GM18517 (cell line): ENCODE data around the gene KCNQ2.

Experiments used
- ATAC-seq: cut with Tn5 transposase; IDR thresholded peaks from one replicate; pipeline ENCODE4 v1.9.1; 2021; ENCODE audit warnings: mild to moderate bottlenecking, moderate library complexity; ENCODE audit not compliant: unreplicated experiment

KCNQ2 gene

DNA sequence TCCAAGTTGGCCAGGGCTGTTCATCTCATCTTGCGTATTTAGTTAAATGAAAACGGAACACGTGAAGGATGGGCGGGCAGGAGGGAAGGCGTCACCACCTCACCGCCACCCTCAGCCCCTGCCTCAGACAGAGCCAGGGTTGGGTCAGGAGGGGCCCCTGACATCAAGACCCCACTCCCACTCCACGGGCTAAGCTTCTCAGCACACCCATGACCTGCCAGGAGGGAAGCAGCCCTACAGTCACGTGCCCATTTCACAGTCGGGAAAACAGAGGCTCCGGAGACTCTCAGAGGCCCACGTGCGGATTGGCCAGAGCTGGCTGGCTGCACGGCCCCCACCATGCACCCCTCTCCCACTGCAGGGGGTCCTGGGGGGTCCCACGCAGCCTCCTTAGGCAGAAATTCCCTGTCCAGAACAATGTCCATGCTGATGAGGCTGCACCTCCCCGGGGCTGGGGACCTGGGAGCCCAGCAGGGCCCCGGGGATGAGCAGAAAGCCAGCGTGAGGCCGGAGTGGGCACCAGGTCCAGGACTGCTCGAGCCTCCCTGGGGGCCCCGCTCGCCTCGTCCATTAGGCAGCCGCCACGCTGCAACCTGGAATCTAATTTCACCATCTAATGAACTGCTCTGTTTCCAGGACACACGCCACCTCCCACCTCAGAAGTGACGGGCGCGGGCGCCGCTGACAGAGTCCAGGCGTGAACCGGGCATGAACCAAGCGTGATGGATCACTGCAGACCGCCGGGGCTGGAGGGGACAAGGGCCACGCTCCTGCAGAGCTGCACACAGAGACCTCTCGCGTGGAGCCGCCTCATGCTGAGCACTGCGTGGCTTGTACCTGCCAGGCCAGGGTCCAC lies 15.8 kb downstream of the KCNQ2 start:
- no peak for ATAC-seq

DNA sequence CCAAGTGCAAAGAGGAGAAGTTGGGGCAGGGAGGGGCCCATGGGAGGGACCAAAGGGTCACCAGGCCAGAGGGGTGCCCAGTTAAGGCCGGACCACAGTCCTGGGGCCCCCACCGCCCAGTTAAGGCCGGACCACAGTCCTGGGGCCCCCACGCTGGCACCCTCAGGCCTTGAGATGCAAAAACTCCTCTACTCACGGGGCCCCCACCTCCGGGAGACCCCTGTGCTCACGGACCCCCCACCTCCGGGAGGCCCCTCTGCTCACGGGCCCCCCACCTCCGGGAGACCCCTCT lies 16.9 kb downstream of the KCNQ2 start:
- no peak for ATAC-seq

DNA sequence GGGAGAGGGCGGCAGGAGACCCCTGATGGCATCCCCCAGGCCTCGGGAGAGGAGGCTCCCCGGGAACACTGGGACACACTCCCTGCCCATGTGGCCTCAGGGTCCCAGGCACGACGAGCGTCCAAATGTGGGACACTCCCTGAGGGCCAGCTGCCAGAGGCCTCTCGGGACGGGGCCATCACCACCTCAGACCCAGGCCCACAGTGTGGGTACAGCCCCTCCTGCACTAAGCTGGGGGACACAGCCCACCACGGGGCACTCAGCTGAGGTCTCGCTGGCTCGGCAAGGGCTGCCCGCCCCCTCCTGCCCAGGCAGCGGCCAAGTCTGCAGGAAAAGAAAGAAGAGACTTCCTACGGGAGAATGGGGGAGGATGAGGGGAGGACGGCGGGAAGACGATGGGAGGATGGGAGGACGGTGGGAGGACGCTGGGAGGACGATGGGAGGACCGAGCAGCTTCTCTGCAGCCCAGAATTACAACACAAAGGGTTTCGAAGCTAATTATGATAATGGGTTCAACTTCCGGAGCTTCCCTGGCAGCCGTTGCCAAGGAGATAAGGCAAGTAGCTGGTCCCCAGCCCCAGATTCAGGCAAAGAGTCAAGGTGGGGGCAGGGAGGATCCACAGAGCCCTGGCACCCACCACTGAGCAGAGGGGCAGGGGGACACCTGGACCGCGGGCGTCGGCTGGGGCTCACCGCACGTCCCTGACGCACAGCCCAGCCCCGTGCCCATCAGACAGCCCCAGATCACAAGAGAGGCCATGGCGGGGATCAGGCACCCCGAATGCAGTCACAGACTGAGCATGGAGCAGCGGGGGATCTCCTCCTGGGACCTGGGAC lies 17.5 kb downstream of the KCNQ2 start:
- ATAC-seq = no peak

DNA sequence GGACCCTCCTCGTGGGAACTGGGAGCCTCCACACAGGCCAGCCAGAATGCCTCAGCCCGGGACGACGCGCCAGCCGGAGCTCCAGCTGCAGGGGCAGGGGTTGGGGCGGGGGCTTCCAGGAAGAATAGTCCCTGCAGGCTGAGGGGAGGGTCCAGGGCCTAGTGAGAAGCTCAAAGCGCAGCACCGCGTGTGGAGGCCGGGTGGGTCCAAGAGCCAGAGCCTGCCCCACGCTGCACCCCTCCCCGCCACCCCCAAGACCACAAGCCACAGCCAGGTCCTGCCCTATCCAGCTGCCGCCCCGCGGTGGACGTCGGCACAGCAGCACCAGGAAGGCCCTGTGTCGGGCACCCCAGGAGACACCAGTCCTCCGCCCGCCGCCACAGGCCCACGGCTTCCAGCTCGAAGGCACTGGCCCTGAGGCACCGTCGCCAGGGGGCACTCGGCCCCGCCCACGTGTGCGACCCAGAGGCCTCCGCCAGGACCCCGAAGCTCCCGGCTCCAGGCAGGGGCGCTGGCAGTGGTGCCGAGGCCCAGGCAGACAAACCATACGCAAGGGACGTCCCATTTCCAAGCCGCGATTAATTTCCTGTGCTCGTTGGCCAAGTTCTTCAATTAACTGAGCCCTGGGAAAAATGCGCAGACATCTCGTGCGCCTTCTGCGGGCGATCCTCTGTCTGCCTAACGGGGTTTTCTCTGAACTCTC lies 19.5 kb downstream of the KCNQ2 start:
- no peak for ATAC-seq

DNA sequence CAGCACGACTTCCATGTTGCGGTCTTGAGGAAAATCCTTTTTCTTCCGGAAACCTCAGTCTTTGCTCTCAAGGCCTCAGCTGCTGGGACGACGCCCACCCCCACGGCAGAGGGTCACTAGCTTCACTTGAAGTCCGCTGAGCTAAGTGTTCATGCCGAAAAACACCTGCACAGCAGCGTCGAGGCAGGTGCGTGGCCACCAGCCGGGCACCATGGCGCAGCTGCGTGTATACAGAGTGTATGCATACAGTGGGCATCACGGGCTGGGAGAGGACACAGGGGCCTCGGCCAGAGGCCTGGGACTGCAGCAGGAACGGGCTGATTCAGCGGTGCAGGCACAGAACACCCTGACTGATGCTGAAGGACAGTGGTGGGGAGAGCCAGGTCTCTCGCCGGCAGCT lies 20.1 kb downstream of the KCNQ2 start:
- no peak for ATAC-seq

DNA sequence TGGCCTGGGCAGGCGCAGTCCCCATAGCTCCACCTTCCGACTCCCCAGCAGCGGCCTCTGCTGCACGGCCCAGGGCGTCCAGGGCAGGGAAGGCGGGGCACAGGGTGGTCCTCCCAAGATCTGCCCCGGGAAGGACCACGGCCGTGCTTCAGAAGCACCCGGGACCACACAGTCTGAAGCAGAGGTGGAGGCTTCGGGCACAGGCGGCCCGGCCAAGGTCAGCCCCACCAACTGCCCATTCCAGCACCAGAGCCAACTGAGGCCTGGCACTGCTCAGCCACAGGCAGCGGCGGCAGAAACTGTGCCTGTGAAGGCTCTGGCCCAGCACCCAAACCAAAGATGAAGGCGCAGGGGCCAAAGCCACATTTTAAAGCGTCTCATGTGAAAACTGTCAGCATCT lies 20.6 kb downstream of the KCNQ2 start:
- no peak for ATAC-seq

DNA sequence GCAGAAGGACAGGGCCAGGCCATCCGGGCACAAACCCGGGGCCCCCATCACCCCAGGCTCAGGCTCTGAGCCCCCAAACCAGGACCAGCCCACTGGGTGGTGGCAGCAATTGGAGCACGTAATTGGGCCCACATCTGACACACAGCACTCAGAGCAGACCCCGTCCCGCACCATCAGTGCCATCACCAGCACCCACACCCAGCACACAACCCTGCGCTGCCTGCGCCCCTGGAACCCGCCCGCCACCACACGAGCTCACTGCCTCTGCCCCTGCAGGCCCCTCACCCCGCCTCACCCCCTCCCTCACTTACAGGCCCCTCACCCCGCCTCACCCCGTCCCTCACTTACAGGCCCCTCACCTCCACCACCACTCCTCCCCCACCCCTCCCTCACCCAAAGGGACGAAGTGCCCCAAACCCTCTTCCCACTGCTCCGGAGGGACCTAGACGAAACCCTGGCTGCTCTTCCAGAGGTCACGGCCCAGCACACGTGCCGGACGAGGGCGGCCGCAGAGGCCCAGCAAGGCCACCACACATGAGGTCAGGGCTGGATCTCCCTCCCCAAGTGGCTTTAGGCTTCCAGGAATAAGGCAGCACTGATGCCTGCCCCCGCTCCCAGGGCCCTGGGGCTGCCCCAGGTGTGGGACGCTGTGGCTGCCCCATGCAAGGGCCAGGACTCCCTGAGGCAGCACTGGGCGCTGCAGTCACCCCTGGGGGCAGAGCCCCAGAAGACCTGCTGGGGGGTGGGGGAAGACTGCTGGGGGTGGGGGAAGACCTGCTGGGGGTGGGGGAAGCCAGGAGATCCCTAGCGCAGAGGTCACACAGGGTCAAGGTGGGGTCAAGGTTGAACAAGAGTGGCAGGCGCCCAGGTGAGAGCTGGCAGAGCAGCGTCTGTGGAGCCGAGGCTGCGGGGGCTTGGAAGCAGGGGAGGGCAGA lies 22.4 kb downstream of the KCNQ2 start:
- no peak for ATAC-seq

DNA sequence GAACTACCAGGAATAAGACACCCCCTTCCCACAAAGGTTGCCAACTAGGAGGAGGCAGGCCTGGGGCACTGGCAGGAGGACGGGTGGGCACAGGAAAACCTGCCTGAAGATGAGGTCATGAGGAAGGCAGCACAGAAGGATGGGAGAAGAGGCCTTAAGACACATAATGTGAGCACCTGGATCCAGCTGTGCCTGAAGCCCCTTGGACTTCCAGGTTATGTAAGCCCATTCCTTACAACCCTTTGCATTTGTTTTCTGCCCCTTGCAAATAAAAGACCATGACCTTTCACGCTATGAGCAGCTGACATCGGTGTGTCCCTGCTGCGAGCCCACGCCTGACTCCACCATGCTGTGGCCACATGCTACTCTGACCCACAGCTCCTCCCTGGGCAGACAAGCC lies 23.4 kb downstream of the KCNQ2 start:
- no peak for ATAC-seq

DNA sequence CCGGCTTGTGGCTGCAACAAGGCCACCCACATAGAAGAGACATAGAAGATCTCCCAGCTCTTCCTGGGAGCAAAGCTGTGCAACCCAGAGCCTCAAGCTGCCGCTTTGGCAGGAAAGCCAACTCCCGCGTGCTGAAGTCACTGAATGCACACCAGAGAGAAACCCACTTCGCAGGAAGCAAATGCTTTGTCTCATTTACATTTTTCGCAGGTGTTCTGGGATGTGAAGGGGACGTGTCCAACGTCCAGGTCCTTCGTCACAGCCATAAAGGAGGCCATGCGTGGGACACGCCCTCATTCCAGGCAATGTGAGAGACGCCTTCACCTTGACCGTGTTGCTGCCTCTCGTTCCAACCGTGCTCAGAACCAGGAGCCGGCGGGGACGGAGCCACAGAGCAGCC lies 24.4 kb downstream of the KCNQ2 start:
- no peak for ATAC-seq

DNA sequence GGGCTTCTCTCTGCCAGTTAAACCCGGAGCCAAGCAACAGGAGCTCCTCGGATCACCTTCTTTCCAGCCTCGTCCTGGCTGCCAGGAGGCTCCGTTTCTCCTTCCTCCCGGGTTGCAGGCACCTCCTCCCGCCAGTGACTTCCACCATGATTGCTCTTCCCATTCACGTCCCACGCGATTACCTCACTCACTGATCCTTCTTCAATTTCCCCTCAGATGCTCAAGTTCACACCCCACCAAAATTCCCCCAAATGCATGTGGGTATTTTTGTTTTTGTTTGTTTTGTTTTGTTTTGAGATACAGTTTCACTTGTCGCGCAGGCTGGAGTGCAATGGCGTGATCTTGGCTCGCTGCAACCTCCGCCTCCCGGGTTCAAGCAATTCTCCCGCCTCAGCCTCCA lies 25.1 kb downstream of the KCNQ2 start:
- no peak for ATAC-seq

DNA sequence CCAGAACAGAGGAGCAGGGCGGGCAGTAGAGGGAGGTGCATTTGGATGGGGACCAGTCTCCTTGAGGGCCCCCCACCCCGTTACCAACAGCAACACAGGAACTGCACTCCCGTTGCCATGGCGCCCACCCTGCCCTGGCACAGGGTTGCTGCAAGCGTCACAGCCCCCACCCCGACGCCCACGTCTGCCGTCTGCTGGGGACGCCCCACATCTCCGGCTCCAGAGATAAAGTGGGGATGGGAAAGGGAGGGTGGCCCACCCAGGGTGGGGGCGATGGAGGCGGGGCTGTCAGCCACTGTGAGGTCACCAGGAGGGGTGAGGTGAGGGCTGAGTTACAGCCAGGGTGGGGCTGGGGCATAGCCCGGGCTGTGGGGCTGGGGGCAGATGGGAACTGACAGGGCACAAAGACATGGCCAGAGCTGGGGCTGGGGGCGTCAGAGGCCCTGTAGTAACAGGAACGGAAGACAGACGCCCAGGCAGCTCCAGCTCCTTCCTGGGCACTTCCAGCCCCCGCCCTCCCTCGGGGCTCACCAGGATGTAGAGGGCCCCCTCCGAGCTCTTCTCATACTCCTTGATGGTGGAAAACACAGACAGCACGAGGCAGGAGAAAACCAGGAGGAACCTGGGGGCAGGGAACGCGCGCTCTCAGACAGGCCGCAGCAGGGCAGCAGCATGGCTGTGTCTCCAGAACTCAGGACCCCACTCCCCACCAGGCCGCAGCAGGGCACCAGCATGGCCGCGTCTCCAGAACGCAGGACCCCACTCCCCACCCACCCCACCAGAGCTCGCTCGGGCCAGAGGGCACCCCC lies 26.0 kb downstream of the KCNQ2 start:
- ATAC-seq = no peak

DNA sequence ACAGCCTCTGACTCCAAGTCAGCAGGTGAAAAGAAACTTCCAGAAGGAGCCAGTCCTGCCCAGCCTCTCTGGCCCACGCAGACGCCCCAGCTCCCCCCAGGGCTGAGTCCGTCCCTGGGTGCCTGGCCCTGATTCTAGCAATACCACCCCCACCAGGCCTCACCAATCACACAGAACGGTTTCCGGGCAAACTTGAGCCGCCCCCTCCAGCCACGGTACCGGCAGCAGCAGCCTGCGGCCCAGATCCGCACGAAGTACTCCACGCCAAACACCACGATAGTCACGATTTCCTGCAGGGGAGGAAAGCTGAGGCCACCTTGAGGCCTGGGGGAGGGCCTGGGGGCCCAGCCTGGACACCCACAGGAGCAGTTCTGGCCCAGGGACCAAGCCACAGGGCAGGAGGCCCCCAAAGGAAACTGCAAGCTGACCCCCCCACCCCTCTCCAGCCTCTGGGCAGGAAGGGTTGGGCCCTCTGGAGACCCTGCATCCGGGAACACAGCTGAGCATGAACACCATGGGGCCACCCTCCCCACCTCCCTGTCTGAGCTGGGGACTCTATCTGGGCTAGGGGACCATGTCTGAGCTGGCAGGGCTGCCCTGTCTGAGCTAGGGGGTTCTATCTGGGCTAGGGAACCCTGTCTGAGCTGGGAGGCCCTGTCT lies 27.2 kb downstream of the KCNQ2 start:
- ATAC-seq = no peak

DNA sequence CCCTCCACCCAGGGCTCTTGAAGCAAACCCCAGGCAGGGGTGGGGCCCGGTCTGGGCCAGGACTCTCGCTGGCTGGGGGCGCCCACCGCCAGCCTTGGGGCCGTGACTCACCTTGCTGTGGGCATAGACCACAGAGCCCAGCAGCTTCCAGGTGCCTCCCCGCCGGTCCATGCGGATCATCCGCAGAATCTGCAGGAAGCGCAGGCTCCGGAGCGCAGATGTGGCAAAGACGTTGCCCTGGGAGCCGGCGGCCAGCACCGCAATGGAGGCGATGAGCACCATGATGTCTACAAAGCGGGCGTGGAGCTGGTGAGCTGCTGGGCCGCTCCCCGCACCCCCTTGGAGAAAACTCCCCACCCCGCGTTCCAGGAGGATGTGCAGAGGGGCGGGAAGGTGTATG lies 27.9 kb downstream of the KCNQ2 start:
- no peak for ATAC-seq

DNA sequence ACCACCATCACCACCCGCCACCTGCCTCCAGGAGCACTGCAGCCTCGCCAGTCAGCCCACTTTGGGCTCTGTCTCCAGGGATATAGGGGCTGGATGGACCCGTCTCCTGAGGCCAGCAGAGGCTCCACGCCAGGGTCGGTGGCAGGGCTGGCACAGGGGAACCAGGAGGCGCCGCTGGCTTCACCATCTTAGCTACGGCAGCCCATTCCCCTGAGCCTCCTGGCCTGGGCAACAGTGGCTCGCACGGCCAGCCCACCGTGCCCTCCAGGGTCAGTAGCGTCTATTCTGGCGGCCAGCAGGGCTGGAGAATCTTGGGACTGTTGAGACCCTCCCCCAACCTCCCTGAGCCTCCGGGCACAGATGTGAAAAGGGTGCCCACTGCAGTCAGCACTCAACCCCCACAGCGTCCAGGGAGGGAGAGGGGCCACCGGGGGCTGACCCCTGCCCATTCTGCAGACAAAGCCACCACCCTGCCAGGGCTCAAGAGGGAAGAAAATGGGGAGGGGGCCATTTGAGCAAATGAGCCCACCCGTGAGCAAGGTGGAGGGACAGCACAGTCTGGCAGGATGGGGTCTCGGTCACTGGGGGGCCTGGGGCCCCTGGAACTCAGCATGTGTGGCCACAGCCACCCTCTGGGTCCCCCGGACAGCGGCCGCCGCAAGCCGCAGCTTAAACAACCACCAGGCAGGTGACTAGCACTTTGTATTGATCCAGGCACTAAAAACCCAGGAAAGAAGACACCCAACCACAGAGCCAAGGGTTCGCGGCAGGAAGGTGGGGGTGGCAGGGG lies 28.7 kb downstream of the KCNQ2 start:
- no peak for ATAC-seq

DNA sequence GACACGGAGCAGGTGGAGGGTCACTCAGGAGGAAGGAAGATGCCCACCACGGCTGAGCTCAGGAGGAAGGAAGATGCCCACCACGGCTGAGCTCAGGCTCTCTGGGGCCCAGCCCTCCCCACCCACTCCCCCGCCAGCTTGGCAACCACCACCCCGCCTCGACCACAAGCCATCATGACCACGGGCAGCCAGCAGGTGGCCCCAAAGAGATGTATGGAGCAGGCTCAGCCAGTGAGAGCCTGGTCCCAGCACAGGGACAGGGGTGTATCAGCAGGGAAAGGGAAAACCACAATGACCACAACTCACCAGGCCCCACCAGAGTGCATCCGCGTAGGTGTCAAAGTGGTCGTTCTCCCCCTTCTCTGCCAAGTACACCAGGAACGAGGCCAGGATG lies 30.4 kb downstream of the KCNQ2 start:
- ATAC-seq = no peak

DNA sequence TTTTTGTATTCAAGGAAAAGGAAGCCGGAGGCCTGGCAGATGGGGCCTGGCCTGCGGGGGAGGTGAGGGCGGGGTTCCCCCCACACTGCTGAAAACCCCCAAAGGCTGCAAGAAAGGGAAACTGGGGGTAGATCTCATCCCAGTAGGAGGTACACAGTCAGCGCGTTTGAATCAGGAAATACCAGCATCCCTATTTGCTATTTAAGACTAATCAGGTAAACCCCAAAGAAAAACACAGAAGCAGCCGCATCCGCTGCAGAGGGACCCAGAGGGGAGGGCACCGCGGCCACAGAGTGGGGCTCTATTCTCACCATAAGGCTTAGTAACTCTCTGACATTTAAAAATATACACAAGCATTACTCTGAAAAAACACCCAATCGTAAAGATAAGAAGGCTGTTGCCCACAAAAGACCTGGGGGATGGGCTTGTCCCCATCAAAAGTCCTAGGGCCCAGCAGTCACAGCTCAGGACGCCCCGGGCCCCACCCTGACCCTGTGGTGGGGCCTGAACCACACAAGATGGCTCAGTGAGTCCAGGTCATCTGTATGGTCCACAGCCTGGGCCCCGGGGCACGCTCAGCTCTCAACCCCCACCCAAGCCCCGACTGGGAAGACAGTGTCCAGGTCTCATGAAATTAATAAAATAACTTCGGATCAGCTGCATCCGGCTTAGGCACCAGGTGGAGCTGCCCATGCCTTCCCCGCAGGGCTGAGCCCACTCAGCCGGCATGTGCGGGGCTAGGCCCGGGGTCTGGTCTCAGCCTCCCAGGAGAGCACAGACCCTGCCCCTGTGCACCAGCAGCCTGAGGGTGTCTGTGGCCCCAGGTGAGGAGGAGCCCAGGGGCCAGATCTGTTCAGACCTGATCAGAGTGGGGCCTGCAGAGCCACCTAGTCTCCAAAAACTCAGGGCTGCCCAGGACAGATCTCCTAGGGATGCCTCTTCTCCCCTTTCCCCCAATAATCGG lies 31.0 kb downstream of the KCNQ2 start:
- ATAC-seq = no peak

DNA sequence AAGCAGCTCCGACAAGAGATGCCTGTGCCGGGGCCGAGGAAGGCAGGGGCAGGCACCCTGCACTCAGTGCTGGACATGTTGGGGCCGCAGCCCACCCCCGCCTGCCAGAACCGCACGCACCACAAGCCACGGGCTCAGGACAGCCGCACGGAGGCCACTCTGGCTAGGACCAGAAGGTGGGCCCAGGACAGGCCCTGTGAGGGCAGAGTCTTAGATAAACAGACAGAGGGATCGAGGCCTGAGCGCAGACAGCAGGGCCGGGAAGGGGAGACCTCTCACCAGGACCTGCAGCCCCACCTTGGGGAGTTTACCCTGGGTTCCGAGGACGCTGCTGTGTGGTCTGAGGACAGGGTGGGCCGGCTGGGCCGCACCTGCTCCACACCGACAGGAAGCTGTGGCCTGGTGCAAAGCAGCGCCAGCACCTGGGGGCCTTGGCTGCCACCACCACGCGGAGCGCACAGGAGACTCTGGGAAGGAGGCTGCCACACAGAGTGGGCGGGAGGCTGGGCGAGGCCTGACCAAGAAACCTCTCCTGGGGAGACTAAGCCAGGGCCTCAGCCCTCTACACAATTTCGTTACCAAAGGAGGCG lies 32.0 kb downstream of the KCNQ2 start:
- no peak for ATAC-seq
